K562 (cell line): Measurements from ENCODE around the gene BAG5. TPM values are rescaled to one million over a fixed set of nuclear protein-coding genes. Genes with fewer than 3 reads are reported as not detected.

Source experiments
- CCNT2 ChIP-seq: IDR thresholded peaks from 2 replicates; pipeline ENCODE4 v1.6.1; 2011; ENCODE audit warnings: borderline replicate concordance, low read depth, mild to moderate bottlenecking, moderate library complexity, mixed read lengths, low read length; ENCODE audit not compliant: insufficient read length; ENCODE audit errors: extremely low read depth
- HIVEP1 ChIP-seq: fragments of 250-450 bp; sonication (Bioruptor Pico); IDR thresholded peaks from 2 replicates; pipeline ENCODE4 v1.4.0; 2020; ENCODE audit warnings: mild to moderate bottlenecking
- JUNB ChIP-seq: fragments of 450-650 bp; formaldehyde crosslinking; conservative IDR thresholded peaks from 2 replicates; pipeline ENCODE4 v1.4.0; 2020; ENCODE audit warnings: mild to moderate bottlenecking
- KLF6 ChIP-seq: fragments of 250-450 bp; sonication (Bioruptor Pico); IDR thresholded peaks from 2 replicates; pipeline ENCODE4 v1.4.0; 2020; ENCODE audit warnings: mild to moderate bottlenecking, moderate library complexity, borderline replicate concordance
- PKNOX1 ChIP-seq: fragments of 450-650 bp; IDR thresholded peaks from 2 replicates; pipeline ENCODE4 v1.6.1; 2016
- RBM14 ChIP-seq: fragments of 200-400 bp; formaldehyde crosslinking; IDR thresholded peaks from 2 replicates; pipeline ENCODE4 v1.6.1; 2018; ENCODE audit warnings: low read depth, mild to moderate bottlenecking, low read length, moderate library complexity, borderline replicate concordance; ENCODE audit not compliant: insufficient read depth
- TAL1 ChIP-seq: fragments of 450-650 bp; IDR thresholded peaks from 2 replicates; pipeline ENCODE4 v1.6.1; 2016; ENCODE audit warnings: mild to moderate bottlenecking
- ZC3H8 ChIP-seq: fragments of 450-650 bp; IDR thresholded peaks from 2 replicates; pipeline ENCODE4 v1.6.1; 2017
- ZKSCAN8 ChIP-seq: fragments of 200-800 bp; sonication (Bioruptor generic); IDR thresholded peaks from 2 replicates; pipeline ENCODE4 v1.6.1; 2016; ENCODE audit warnings: missing genetic modification characterization, missing compliant biosample characterization
- ZNF232 ChIP-seq: sonication (generic); formaldehyde crosslinking; IDR thresholded peaks from 2 replicates; pipeline ENCODE4 v1.8.0; 2022; ENCODE audit warnings: mild to moderate bottlenecking, missing genetic modification reagents
- ZNF431 ChIP-seq: sonication (generic); formaldehyde crosslinking; IDR thresholded peaks from 2 replicates; pipeline ENCODE4 v1.8.0; 2022; ENCODE audit warnings: mild to moderate bottlenecking, missing genetic modification reagents
- ZNF436 ChIP-seq: fragments of 250-450, 450-650 bp; sonication (Bioruptor Pico); formaldehyde crosslinking; IDR thresholded peaks from 2 replicates; pipeline ENCODE4 v1.7.0; 2020; ENCODE audit warnings: mild to moderate bottlenecking
- ZNF830 ChIP-seq: fragments of 250-450 bp; sonication (Bioruptor Pico); IDR thresholded peaks from 2 replicates; pipeline ENCODE4 v1.5.0; 2021; ENCODE audit warnings: mild to moderate bottlenecking
- polyA plus RNA-seq, 8 experiments: library from polyadenylated mRNA; depleted of rRNA in 4 of 8; stranded (reverse) in 5 of 8; unstranded in 3 of 8; fragments of >200 nt; fragmentation: Nextera tagmentation in 2 of 8; fragmentation: Illumina TruSeq in 1 of 8; extraction: Ambion mirVana in 2 of 8; extraction: Trizol in 1 of 8; gene quantifications; 2 replicates each; pipeline versions ENCODE4 v1.2.1 to v1.2.3, GENCODE V29; 2011 to 2014; ENCODE audit warnings: inconsistent platforms in 1 of 8, missing spikeins in 1 of 8
- total RNA-seq, 7 experiments: library from RNA; depleted of rRNA in 6 of 7; stranded (reverse); fragments of >200 nt in 6 of 7; fragmentation: Illumina TruSeq in 2 of 7; extraction: Trizol in 2 of 7; gene quantifications; 2 replicates each; pipeline versions ENCODE4 v1.2.1 to v1.2.3, GENCODE V29; 2011 to 2021; ENCODE audit warnings: low replicate concordance in 1 of 7

Gene BAG5
- total and polyA plus RNA-seq, 9 of the 15 experiments (the other 6 are each of a cell fraction or from before 2014, with no cell fraction given): 7.9 to 21.4 (median 13.2) TPM

- no peak for TF ChIP-seq ZKSCAN8
- no peak for TF ChIP-seq RBM14
- no peak for TF ChIP-seq HIVEP1
- TF ChIP-seq KLF6 (CRISPR knock-in tag): no peak
- TF ChIP-seq ZNF436 (CRISPR knock-in tag): no peak
- no peak for TF ChIP-seq PKNOX1
- TF ChIP-seq ZNF232: no peak
- TF ChIP-seq JUNB (CRISPR knock-in tag): no peak
- TF ChIP-seq ZNF830 (CRISPR knock-in tag): no peak
- no peak for TF ChIP-seq ZC3H8
- no peak for TF ChIP-seq TAL1
- no peak for TF ChIP-seq CCNT2
- TF ChIP-seq ZNF431: no peak
These were observed 17.9 kb downstream of the BAG5 start (continued) for GRCh38 chr14:103544388-103545218.
